Stimulated activated CD8-positive, alpha-beta memory T cell treated with anti-CD3 and anti-CD28 coated beads, Interleukin-15, amount 100 ng/mL, for 4 hours (primary cell): Measurements from ENCODE around the gene HECW1.
"Not testable (repeated sequence)": the region's sequence is repeated elsewhere in the genome, so short reads cannot be mapped to it uniquely, and the experiment has no call there.

ENCODE experiments used
- DNase-seq, 2 donors: peaks; one replicate each; pipeline ENCODE4 v3.0.0-alpha.2; 2020; ENCODE audit warnings: low read depth in 2 of 2

HECW1 gene

DNA sequence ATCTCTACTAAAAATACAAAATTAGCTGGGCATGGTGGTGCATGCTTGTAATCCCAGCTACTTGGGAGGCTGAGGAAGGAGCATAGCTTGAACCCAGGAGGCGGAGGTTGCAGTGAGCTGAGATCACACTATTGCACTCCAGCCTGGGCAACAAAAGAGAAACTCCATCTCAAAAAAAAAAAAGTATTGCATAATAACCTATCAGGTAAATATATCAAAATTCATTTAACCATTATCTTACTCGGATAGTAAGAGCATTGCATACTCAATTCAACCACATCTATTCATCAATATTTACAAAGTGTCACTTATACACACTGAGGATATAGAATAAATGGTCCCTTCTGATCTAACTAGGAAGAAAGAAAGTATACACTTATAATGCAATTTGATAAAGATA, 461.4 kb downstream of the HECW1 start:
- DNase-seq = not testable (repeated sequence)

- no peak for DNase-seq
These were observed 463.1 kb downstream of the HECW1 start for GRCh38 chr7:43575506-43575905.

GRCh38 chr7:43576241-43576640, 463.8 kb downstream of the HECW1 start:
- no peak for DNase-seq

- DNase-seq = no peak
These were observed 465.1 kb downstream of the HECW1 start for GRCh38 chr7:43577485-43577951.

DNA sequence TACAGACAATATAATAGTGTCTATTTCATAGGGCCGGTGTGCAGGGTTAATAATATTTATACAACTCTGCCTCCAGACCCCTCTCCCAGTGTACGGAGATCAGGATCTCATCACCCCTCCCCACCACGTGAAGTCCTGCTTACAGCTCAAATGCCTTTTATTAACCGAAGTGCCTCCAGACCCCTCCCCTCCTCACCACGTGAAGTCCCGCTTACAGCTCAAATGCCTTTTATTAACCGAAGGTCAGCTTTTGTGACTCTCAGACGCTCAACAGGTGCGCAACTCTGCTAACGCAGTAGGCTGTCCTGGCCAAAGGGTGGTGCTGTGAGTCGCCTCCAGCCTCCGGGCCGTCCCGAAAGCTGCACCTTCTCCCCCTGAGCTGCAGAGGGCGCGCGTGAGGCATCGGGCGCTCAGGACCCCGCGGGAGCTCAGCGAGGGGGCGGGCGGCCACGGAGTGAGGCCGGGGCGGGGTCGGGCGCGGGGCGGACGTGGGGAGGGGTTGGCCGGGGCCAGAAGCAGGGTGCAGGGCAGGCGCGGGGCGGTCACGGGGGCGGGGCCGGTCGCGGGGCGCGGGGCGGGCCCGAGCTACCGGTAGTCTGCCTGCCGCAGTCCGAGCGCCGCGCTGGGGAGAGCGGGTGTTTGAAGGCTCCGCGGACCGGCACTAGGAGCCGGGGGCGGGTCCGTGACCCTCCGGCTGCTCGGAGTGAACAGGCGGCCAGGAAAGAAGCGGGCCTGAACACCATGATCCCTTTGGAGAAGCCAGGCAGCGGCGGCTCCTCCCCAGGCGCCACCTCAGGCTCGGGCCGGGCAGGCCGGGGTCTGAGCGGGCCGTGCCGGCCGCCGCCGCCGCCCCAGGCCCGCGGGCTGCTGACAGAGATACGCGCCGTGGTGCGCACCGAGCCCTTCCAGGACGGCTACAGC, 470.3 kb downstream of the HECW1 start, which contains the start of gene STK17A:
STK17A (plus strand) TSS at position 606 of the 921 bp plus-strand sequence; CDS start at position 742, 136 bp downstream.
- peak; percentile 92 to 93 for DNase-seq

GRCh38 chr7:43583424-43584194, 471.2 kb downstream of the HECW1 start:
- peak; percentile 38 to 46 for DNase-seq

DNA sequence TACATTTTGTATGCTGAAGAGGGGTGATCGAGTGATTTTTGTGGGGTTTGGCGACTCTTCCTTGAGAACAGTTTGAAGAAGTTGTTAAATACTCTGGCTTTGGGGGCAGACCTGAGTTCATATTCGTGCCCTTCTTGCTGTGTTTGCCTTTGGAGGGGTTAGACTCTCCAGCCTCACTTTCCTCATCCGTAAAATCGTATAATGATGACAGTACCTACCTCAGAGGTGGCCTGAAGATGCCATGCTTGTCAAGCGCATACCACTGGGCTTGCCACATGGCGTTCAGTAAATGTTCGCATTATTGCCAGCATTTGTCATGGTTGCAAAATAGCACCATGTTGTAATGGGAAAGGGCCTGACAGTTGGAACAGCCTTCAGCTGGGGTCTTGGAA, 471.7 kb downstream of the HECW1 start:
- DNase-seq = no peak

- not testable (repeated sequence) for DNase-seq
These were observed 472.3 kb downstream of the HECW1 start for GRCh38 chr7:43584733-43585132.

DNA sequence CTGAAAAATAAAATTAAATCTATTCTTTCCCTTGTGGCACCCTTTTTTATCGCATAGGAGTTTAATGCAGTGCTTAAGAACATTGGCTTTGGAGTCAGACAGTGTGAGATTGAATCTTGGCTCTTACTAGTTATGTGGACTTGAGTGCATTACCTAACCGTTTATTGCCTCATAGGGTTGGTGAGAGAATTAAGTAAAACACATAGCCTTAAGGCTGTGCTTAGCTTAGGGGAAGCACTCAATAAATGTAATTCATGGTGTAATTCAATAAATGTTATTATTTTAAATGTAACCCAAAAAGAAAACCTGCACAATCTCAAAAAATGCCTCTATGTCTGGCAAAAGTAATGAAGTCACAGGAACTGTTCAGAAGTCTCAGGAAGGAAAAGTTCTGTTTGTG, 473.1 kb downstream of the HECW1 start:
- no peak for DNase-seq

- DNase-seq = no peak
These were observed 473.9 kb downstream of the HECW1 start for GRCh38 chr7:43586251-43586900.

GRCh38 chr7:43588477-43589132, 476.2 kb downstream of the HECW1 start:
- DNase-seq = no peak

DNA sequence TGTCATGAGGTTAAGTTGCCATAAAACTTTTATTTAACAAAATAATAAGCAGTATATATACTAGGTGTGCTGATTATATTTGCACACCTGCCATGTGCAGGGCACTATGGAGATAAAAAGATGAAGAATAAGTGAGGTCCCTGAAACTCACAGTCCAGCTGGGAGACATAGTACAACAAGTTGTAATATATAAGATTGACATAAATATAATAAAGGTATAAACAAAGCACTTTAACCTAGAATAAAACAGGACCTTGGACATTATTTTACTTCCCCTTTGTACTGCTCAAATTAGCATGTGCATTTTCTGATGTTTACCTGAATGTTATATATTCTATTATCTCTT, 476.7 kb downstream of the HECW1 start:
- DNase-seq = no peak

DNA sequence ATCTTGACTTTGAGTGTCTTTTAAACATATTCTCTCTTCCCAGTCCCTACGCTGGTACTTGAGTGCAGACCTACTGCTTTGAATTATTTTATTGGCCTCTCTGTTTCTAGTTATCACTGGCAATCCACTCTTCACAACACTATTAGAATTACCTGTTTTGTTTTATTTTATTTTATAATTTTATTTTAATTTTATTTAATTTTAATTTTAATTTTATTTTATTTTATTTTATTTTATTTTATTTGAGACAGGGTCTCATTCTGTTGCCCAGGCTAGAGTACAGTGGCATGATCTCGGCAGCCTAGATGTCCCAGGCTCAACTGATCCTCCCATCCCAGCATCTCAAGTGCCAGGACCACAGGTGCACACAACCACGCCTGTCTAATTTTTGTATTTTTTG, 477.3 kb downstream of the HECW1 start:
- no peak for DNase-seq

DNA sequence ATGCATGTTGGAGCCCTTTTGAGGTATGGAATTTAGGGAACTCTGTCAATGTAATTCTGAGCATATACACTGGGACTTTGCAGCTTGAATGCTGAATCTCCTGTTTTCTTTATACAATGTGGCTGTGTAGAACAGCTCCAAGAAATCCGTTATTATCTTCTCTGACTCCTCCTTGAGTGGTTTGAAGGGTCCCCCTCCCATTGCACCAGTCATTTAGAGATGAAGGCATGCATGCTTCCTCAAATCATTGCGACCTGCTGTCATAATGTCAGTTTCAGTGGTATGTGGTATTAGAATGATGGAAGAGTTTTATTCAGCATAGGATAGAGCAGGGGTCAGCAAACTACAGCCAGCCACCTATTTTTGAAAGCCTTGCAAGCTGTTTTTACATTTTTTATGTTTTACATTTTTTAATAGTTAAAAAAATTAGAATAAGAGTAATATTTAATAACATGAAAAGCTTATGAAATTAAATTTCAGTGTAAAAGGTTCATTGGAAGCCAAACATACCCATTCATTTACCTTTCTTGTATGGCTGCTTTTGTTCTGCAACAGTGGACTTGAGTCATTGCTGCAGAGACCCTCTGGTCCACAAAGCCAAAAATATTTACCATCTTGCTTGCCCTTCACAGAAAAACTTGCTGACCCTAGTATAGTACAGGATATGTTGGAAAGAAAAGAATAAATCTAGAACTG, 478.6 kb downstream of the HECW1 start:
- no peak for DNase-seq

DNA sequence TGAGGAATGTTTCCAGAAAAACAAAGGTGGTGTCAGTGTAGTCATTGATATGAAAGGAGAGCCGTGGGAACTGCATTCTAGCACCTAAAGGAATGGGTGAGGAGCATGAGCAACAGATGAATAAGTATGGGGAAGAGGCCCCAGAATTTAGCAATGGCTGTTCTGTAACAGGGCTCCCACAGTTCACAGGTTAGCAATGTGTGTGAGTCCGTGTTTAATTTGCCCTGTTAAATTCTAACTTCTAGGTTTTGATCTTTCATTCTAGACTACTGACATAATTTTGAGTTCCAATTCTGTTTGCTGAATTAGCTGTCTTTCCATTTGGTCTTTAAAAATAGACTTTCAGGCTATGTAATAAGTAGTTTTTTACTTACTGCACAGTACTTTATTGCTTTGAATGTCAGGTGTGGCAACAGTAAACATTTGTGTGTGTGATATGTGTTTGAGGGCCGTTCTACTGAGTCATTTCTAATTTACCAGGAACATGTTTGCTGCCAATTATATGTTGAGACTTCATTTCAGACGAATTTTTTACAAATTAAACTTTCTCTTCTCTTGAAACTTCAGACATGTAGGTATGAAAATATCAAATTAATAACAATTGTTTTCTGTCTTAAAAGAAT, 479.2 kb downstream of the HECW1 start:
- no peak for DNase-seq

DNA sequence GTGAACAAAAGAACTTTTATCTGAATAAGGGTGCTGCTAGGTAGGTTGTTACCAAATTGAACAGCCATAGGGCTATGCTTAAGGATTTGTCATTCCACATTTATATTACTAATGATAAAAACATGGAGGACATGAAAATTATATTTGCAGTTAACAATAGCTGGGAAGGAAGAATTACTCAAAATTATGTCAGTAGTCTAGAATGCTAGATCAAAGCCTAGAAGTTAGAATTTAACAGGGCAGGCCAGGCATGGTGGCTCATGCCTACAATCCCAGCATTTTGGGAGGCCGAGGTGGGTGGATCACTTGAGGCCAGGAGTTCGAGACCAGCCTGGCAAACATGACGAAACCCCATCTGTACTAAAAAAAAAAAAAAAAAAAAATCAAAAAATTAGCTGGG, 479.9 kb downstream of the HECW1 start:
- no peak for DNase-seq

- no peak for DNase-seq
These were observed 480.6 kb downstream of the HECW1 start for GRCh38 chr7:43593010-43593409.

DNA sequence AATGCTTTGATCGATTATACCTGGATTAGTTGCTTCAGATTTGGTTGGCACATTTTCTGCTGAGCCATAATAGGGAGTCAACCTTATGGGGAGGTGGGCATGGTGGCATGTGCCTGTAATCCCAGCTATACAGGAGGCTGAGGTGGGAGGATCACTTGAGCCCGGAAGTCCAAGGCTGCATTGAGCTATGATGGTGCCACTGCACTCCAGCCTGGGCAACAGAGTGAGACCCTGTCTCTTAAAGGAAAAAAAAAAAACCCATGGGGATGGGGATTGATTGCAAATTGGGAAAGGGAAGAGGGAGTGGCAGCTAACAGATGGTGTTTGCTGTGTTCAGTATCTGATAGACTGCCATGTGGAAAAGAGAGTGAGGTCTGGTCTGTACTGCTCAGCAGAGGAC, 481.6 kb downstream of the HECW1 start:
- DNase-seq = no peak

- not testable (repeated sequence) for DNase-seq
These were observed 484.0 kb downstream of the HECW1 start for GRCh38 chr7:43596426-43596825.

DNA sequence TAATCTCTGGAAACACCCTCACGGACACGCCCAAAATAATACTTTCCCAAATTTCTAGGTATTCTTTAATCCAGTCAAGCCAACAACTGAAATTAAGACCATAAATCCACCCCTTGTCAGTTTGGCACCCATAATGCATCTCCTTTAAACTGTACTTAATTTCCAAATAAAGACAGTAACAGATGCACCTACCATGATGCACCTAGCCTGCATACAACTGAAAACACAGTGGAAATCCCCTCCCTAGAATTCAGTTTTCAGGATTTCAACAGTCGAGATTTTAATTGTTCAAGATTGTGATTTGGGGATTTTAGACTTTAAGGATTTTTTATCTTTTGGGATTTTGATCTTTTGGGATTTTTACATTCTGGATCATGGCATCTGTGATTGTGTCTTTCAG, 487.6 kb downstream of the HECW1 start:
- DNase-seq = no peak

- DNase-seq = no peak
These were observed 489.8 kb downstream of the HECW1 start for GRCh38 chr7:43602256-43602655.
